DLD1 (cell line): ENCODE measurements around the gene SULF2.

Source experiments
- in situ Hi-C: cut with HindIII; loops from 2 replicates; pipeline ENCODE4 v1.10.0; 2017; ENCODE audit warnings: low sequenced_read_pairs

SULF2 gene

DNA sequence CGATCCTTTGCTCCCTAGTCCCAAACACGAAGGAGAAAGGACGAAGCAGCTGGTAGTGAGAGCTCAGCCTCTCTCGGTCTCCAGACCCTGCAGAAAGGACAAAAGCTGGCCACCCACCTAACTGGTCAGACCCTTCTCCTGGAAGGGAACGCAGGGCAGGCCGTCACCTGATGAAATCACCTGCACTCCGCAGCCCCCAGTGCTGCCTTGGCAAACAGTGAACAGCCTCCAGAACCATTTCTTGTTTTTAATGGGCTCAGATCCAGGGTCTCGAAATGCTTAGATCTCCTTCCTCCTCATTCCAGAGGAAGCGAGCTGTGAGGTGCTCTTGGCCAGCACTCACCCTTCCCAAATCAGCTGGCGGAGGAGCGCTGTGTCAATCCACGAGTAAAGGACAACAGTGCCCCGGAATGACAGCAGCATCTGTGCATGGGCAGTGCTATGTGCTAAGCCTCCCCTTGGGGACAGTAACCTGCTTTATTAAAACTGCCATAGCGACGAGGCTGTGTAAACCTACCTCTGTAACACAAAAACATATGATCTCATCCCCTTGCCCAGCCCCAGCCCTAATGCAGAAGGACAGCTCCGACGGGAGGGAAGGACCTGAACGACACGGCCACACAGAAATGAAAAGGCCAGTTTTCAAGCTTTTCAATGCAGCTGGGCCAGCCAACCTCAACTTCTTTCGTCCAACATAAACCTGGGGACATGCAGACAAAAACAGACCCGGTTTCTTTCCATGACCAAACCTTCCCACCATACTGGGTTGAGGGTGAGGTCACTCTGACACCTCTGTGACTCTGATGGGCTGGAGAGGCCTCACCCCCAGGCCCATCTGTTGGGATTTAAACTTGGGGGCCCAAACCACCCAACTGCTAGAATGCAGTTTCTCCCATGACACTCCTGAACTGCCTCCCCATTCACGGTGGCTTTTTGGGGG is 43.3 kb downstream of the SULF2 start:
- in situ Hi-C loops: no loop called here

DNA sequence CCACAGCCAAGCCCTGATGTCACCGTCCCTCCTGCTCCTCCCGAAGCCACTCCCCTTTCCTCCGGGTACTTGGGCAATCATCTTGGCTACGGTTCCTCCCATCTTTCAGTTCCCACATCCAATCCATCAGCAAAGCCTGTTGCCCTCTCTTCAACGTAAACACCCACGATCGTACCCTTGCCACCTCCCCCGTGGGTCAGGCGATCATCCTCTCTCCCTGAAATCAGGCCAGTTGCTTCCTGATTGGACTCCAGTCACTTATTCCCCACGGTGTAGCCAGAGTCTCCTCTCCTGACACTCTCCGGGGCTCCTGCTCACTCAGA is 44.5 kb downstream of the SULF2 start:
- in situ Hi-C loops: no loop called here

DNA sequence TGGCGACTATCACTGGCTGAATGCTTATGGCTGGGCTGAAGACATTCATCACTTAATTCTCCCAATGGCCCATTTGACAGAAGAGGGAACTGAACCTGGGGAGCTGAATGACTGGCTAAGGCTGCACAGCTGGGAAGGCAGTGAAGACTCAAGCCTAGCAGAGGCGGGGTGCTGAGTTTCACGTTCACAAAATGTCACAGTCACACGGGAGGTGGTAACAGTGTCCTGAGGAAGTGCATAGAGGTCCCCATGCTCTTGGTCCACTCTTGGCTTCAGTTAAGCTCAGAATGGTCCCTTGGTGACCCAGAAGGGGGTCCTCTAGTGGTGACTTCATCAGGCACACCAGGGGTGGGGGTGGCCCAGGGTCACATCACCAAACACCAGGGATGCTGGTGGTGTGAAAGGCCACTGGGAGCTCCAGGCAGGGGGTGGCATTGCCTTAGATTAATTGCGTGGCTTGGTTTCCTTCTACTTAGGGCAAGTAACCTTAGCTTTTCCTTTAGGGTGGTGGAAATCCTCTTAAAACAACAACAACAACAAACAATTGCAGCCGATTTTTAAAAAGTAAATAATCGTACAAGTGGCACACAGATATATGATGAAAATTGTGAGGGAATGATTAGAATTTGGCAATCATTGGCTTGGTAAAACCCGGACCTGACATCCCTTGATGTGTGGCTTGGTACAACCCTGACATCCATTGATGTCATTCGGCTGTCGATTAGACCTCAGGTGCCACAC is 45.0 kb downstream of the SULF2 start:
- in situ Hi-C loops: no loop called here

DNA sequence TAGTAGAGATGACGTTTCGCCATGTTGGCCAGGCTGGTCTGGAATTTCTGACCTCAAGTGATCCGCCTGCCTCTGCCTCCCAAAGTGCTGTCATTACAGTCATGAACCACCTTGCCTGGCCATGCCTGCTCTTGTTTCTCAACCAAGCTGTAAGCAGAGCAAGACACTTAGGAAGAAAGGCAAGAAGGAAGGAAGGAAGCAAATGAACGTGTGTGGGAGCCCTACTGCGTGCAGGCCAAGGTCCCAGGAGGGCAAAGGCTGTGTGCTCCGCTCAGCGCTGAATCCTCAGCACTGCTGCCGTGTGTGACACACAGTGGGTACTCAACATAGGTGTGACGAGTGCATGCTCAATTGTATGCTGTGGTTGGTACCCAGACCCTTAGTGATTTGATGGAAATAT is 47.4 kb downstream of the SULF2 start:
- in situ Hi-C loops: no loop called here

DNA sequence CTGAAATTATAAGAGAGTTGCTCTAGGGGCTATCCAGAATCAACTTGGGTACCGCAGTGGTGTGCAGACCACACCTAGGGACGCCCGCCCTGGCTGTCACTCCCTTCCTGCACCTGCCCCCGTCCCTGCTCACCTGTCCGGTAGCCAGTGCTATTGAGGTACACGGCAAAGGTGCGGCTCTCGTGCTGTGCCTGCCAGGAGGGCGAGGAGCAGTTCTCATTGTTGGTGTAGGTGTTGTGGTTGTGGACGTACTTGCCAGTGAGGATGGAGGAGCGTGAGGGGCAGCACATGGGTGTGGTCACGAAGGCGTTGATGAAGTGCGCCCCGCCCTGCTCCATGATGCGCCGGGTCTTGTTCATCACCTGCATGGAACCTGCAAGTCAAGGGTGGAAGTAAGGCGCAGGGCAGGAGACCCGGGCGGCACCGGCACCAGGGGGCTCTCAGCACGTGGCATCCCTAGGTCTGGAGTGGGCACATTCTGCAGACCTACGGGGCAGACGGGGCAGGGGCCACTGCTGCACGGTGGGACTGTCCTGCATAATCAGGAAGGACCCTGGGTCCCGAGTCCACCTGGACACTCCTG is 48.6 kb downstream of the SULF2 start:
- in situ Hi-C loops: no loop called here

DNA sequence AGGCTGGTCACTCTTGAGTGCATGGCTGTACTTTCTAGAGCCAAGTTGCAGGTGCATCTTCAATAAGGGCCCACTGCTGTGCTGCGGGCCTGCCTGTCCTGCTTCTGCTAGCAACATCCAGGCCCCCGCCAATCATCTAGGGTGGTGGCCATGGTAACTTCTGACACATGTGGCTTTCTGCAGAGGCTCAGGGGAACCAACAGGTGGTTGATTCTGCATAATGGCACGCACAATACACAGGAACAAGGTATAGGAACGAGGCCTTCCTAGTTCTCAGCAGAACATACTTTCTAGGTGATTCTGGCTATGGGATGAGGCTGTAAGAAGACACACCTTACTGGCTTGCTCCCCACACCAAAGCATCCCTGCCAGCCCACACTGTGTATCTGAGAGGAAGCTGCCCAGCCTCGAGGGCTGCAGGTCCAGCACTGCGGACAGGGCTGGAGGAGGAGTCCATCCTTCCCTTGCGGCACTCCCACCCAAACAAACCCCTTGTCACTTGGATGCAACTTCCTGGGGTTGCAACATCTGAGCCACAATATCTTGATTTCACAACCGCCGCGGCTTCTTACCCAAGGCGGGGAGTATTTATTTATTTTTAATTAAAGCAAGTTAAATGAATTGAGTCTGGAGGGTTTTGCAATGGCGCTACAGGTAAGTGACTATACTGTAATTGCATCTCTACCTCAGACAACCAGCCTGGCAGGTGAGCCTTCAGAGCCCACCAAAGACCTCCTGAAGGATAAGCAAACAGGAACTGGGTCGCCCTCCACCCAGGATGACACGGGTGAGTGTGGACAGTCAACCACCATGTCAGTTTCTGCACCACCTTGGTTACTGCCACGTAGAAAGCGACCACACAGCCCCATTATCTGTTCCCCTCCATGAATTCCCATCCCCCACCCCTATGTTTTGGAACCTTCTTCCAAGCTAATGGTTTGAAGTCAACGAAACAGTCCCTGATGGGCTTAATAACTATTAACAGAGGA is 49.6 kb downstream of the SULF2 start:
- in situ Hi-C loops: no loop called here

DNA sequence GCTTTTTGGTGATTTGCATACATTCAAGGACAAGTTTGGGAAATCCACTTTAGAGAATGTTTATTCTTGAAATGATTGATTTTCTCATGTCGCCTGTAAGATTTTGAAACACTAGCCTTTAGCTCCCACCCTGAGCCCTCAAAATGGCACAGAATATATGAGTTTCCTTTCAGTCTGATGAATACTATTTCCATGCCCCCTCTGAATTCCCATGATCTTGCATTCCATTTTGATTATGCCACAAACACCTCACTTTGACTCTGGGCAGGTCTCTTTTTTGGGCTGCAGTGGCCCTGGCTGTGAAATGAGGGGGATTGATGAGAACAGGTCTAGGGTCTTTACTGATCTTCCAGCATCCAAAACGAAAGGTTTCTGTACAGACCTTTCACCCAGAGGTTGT is 50.4 kb downstream of the SULF2 start:
- in situ Hi-C loops: no loop called here

DNA sequence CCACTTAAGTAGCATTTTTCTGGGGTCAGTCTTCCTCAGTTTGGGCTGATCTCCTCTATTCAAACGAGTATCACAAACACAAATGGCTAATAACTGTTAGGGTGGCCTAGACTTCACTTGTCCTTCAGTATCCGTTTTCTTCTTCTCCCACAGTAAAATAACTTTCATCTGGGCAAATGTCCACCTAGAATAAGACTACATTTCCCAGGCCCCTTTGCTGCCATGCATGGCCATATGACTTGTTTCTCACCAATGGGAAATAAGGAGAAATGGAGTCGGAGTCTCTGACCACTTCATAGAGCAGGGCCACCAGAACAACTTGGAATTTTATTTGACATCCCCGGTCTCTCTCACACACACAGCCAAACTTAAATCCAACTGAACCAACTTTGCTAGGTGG is 51.4 kb downstream of the SULF2 start:
- in situ Hi-C loops: no loop called here

DNA sequence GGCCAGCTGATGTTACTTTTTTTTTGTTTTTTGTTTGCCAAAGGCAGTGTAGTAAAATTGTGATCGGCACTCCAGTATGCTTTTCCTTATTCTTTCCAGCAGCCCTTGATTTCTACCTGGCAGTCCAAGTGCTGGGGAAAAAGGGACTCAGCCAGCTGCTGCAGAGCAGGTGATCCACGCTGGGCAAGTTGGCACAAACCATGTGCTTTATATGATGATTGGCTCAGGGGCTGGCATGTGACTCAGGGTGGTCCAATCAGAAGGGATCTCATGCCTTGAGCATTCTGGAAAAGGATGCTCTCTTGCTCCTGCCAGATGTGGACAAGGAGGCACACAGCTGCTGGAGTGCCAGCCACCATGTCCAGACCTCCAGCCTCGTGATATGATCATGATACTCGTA is 54.5 kb downstream of the SULF2 start:
- in situ Hi-C loops: no loop called here

DNA sequence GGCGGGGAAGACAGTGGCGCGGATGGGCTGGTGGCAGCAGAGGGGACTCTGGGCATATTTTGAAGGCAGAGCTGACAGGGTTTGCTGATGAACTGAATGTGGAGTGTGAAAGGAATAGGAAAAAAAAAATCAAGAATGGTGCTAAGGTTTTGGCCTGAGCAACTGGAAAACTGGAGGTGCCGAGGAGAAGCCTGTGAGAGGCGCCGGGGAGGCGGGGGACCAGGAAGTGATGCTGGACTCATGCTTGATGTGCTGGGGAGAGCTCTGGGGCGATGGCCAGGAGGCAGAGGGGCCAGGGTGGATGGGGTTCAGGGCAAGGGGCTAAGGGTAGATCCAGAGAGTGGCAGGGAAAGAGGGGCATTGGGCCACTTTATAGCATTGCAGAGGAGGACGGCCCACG is 55.8 kb downstream of the SULF2 start:
- in situ Hi-C loops: no loop called here

DNA sequence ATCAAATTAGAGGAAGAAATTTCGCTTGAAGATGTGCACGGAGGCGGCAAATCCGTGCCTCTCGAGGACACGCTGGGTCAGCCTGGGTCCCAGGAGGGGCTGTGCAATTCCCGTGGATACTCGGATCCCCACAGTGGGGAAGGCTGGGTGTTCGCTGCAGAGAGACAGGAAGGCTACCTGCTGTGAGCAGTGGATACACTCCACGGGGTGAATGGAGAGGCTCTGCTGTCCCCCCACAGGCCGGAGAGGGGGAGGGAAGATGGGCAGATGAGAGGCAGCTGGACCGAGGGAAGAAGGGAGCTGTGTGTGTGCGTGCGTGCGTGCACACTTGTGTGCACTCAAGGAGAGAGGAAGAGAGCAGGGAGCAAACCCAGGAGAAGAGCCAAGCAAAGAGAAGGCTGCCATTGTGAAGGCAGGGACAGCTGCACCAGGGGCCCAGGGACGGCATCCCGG is 57.3 kb downstream of the SULF2 start:
- in situ Hi-C loops: no loop called here

DNA sequence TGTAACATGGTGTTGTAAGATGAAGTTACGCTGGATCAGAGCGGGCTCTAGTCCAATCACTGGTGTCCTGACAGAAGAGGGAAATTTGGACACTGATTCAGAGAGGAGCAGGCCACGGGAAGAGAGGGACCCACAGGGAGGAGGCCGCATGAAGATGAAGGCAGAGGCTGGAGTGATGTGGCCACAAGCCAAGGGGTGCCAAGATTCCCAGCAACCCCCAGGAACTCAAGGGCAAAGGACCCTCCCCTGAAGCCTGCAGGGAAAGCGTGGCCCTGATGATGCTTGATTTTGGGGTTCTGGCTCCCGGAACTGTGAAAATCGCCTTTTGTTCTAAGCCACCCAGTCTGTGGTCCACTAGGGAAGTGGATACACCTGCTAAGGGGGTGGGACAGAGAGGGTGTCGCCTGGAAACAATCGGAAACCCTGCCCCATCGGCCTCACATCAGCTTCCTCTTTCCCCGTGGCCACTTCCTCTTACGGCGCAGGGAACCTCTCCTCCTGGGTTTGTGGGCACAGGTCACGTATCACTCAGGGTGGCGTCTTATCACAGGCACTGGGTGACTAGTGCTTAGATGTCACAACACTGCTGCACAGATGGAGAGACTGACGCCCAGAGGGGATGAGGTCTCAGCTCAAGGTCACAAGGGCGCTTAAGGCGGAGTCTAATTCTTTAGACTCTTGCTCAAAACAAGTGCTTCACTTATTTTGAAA is 58.0 kb downstream of the SULF2 start:
- in situ Hi-C loops: no loop called here

DNA sequence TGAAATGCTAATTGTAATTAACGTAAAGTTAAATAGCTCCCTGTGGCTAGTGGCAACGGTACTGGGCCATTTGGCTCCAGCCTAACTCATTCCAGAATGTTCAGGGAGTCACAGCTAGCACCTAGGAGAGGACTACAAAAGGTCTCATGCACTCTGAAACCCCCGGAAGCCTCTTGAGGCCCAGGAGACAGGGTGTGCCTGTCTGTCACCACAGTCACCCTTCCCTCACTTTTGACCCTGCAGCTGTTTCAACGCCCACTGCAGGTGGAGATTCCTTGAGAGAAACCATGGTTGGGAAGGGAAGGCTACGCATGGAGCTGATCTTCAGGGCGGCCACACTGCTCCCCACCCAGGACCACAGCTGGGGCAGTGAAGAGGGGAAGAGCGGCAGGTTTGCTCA is 58.6 kb downstream of the SULF2 start:
- in situ Hi-C loops: no loop called here

DNA sequence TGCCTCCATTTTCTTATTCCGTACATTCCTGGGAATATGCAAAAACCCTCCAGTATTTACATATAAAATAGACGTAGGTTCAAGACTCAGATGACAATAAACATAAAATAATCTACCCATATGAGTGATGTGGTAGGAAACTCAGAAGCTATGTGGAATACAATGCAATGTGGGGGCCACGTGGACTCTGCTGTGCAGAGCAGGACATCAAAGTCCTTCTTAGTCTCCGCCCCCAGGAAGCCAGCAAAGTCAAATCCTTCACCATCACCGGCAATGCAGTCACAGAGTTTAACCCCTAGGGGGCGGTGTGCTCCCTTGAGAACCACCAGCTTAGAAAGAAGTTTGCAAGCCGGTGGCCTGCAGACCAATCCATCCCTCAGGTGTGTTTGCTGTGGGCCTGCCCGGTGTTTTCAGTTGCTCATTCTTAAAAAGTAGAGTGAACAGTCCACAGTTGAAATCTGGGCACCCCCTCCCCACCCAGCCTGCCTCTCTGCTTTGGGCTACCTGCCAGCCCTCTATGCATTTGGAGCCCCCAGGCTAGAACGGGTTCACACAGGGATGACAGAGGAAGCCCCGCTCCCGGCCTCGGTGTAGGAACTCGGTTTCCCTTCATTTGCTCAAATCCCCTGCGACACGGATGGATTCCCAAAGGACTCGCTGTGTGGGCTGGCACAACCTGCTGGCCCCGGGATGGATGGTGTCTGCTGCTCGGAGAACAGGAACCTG is 59.9 kb downstream of the SULF2 start:
- in situ Hi-C loops: no loop called here

DNA sequence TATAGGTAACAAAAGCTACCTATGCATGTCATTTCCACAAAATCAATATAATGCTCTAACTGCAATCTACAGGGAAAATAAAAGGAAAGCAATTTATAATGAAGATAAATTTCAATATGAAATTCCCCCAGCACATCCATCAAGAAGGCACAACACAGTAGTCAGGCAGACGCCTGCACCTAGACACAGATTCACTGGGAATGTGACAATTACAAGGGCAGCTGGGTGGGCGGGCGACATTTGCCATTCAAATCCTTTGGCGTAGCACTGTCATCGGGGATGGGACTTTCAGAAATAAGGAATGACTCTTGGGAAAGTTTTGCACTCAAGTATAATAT is 60.4 kb downstream of the SULF2 start:
- in situ Hi-C loops: no loop called here

DNA sequence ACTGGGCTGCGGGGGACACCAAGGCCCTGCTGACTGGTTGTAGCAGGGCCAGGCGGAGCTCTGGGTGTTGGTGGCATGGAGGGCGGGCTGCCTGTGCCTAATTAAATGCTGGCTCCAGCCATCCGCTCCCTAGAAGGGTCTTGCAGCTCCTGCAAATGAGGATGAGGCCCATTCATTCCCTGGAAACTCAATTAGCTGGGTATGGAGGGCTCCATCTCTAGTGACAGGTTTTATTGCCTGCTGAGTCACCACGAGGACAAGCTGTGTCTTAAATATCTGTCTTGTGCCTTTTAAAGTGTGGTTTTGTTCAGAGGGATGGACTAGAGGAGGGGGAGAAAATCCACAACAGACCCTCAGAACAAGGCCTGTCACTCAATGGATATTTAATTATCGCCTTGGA is 60.9 kb downstream of the SULF2 start:
- in situ Hi-C loops: no loop called here

DNA sequence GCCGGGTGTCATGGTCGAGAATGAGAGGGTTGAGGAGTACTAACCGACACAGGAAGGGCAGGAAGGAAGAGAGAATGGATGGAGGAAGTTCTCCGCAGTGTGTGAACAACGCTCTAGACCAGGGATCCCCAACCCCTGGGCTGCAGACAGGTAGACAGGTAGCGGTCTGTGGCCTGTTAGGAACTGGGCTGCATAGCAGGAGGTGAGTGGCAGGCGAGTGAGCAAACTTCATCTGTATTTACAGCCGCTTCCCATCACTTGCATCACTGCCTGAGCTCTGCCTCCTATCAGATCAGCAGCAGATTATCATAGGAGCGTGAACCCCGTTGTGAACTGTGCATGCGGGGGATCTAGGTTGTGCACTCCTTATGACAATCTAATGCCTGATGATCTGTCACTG is 62.0 kb downstream of the SULF2 start:
- in situ Hi-C loops: no loop called here

DNA sequence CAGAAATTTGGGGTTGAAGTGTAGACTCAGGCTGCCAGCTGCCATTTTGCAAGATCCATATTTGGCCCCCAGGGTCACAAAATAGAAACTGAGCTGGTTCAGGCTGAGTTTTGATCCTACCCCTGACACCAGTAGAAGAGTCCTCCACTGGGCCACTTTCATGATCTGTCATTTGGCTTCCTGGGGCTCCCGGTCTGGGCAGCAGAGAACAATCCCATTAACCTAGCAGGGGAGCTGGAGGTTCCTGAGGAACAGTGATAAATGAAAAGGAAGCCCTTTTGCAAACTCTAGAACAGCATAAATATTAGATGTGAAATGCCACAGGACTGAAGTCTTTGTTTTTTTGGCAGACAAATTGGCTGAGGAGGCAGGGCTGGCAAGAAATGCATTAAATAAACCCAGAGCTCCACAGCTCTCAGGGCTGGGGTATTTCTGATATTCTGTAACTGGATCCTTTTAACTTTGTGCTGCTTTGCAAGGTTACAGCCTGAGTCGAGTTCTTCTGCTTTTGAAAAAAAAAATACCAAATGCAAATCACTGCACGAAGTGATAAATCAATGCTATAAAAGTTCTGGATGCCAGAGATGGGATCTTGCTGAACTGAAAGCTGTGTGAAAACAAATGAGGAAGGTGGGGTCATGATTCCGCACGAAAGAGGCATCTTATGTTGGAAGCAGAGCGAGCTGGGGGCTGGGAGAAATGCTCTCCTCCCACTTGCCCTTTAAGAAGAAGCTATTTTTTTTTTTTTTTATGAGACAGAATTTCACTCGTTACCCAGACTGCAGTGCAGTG is 64.4 kb downstream of the SULF2 start:
- in situ Hi-C loops: no loop called here

DNA sequence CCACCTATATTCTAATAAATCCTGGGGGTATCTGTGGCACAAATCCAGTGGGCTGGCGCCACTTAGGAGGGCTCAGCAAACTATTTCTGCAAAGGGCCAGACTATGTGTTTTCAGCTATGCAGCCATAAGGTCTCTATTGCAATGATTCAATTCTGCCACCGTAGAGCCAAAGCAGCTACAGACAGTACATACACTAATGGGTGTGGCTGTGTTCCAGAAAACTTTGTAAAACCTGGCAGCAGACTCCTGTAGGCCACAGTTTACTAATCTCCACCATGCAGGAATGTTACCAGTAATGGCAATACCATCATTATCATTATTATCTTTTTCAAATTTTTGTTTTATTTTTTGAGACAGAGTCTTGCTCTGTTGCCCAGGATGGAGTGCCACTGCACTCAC is 65.7 kb downstream of the SULF2 start:
- in situ Hi-C loops: no loop called here
